Esophagus muscularis mucosa (tissue), 4 donors: Measurements from ENCODE around the gene ARHGAP8. TPM values are rescaled to one million over a fixed set of nuclear protein-coding genes. Genes with fewer than 3 reads are reported as not detected.

Source experiments
- DNase-seq: peaks from one replicate; pipeline ENCODE4 v3.0.0-alpha.2; 2017; ENCODE audit errors: extremely low spot score
- H3K27ac ChIP-seq, 4 donors: fragments of 200-600 bp; sonication (generic); replicated peaks in 1 of 4; 1 replicate in 3 of 4; 2 replicates in 1 of 4; pipeline ENCODE4 v1.5.1; 2016 to 2019; ENCODE audit warnings: mild to moderate bottlenecking in 1 of 4
- H3K27me3 ChIP-seq, 4 donors: fragments of 200-600 bp; sonication (generic); one replicate each; pipeline versions ENCODE4 v1.5.1 to v1.6.0; 2016 to 2019
- H3K36me3 ChIP-seq, 4 donors: fragments of 200-600 bp; sonication (generic); one replicate each; pipeline ENCODE4 v1.5.1; 2016 to 2019
- H3K4me1 ChIP-seq, 4 donors: fragments of 200-600 bp; sonication (generic); one replicate each; pipeline ENCODE4 v1.5.1; 2016 to 2019
- H3K4me3 ChIP-seq, 4 donors: fragments of 200-600 bp; sonication (generic); 1 replicate in 2 of 4; 2 replicates in 2 of 4; pipeline ENCODE4 v1.5.1; 2016 to 2019; ENCODE audit warnings: mild to moderate bottlenecking in 4 of 4, moderate library complexity in 1 of 4
- H3K9me3 ChIP-seq, 4 donors: fragments of 200-600 bp; sonication (generic); 1 replicate in 3 of 4; 2 replicates in 1 of 4; pipeline ENCODE4 v1.5.1; 2016 to 2019
- CTCF ChIP-seq, 3 experiments: fragments of 200-600 bp in 2 of 3; fragments of 450-650 bp in 1 of 3; sonication (generic) in 2 of 3; IDR thresholded peaks; one replicate each; pipeline ENCODE4 v1.5.1; 2017 to 2019; ENCODE audit warnings: antibody characterized with exemption in 3 of 3, mild to moderate bottlenecking in 2 of 3, moderate library complexity in 1 of 3
- EP300 ChIP-seq: sonication (generic); formaldehyde crosslinking; IDR thresholded peaks from one replicate; pipeline ENCODE4 v1.6.1; 2017; ENCODE audit warnings: antibody characterized with exemption
- POLR2A ChIP-seq: fragments of 450-650 bp; IDR thresholded peaks from one replicate; pipeline ENCODE4 v1.6.1; 2017; ENCODE audit warnings: antibody characterized with exemption, moderate library complexity, mild to moderate bottlenecking, low read depth
- POLR2AphosphoS5 ChIP-seq, 2 donors: sonication (generic); formaldehyde crosslinking; IDR thresholded peaks; one replicate each; pipeline ENCODE4 v1.6.1; 2017; ENCODE audit warnings: antibody characterized with exemption in 2 of 2
- WGBS: methylation state at CpG from one replicate; pipeline ENCODE4 v1.1.5; 2018; 5-methylcytosine and 5-hydroxymethylcytosine counted together
- intact Hi-C: fragments of 100-400 bp; cut with DNase I; formaldehyde crosslinking; loops from one replicate; pipeline ENCODE4 v1.15.1; 2023
- total RNA-seq, 4 donors: library from RNA; depleted of rRNA; stranded (reverse); fragments of >200 nt; gene quantifications; one replicate each; pipeline versions ENCODE4 v1.1.0 to v1.2.1, GENCODE V29; 2016

ARHGAP8 gene
- total RNA-seq, 4 donors from 2014 or later: 0.33 to 0.58 TPM; not detected in 2

- H3K27ac ChIP-seq: no peak overlapping the region
- intact Hi-C loops: no loop called here
- H3K27me3 ChIP-seq: peaks cover 0 to 52% (median 0%) of the 10 kb centered on the region in 4 donors
- TF ChIP-seq EP300 (no peak), POLR2A (no peak)
- 84% methylated on average over 18 of the region's 25 CpGs for WGBS
- H3K4me3 ChIP-seq: no peak overlapping the region
- no peaks in the 10 kb centered on the region for H3K36me3 ChIP-seq
- H3K9me3 ChIP-seq: peaks cover 0 to 5% (median 0%) of the 10 kb centered on the region in 4 donors
- DNase-seq: no peak
- H3K4me1 ChIP-seq: no peaks in the 10 kb centered on the region
Observed at GRCh38 chr22:44814266-44815098, 62.1 kb downstream of the ARHGAP8 start.

- Histone ChIP-seq H3K27me3 (peaks cover 0 to 56% (median 0%) of the 10 kb centered on the region in 4 donors), H3K36me3 (no peaks in the 10 kb centered on the region), H3K27ac (no peak overlapping the region), H3K9me3 (peaks cover 0 to 5% (median 0%) of the 10 kb centered on the region in 4 donors), H3K4me3 (no peak overlapping the region), H3K4me1 (peaks cover 0 to under 1% (median under 1%) of the 10 kb centered on the region in 4 donors)
- TF ChIP-seq EP300 (no peak), POLR2AphosphoS5 (IDR thresholded peaks at IDR 0.05) (no peak), POLR2A (no peak), CTCF (IDR thresholded peaks at IDR 0.05) (no peak)
- no peak for DNase-seq
- 73% methylated on average over 4 of the region's 27 CpGs for WGBS
- intact Hi-C loops: no loop called here
Observed at GRCh38 chr22:44815099-44816070, 63.0 kb downstream of the ARHGAP8 start.

GRCh38 chr22:44816141-44816540 is 63.8 kb downstream of the ARHGAP8 start:
- no peak for TF ChIP-seq POLR2A
- TF ChIP-seq EP300: no peak
- TF ChIP-seq CTCF (IDR thresholded peaks at IDR 0.05): no peak
- WGBS: 69% methylated on average over 11 of the region's 11 CpGs
- no peak for DNase-seq
- Histone ChIP-seq H3K27ac (no peak overlapping the region), H3K4me3 (no peak overlapping the region), H3K36me3 (no peaks in the 10 kb centered on the region), H3K4me1 (peaks cover 0 to 6% (median 3%) of the 10 kb centered on the region in 4 donors), H3K9me3 (peaks cover 0 to 5% (median 0%) of the 10 kb centered on the region in 4 donors), H3K27me3 (peaks cover 0 to 55% (median 0%) of the 10 kb centered on the region in 4 donors)
- intact Hi-C loops: no loop called here

GRCh38 chr22:44818727-44819126 is 66.4 kb downstream of the ARHGAP8 start:
- Histone ChIP-seq H3K9me3 (no peaks in the 10 kb centered on the region), H3K36me3 (no peaks in the 10 kb centered on the region), H3K4me3 (no peak overlapping the region), H3K27me3 (peaks cover 0 to 63% (median 0%) of the 10 kb centered on the region in 4 donors), H3K4me1 (peaks cover 0 to 6% (median 3%) of the 10 kb centered on the region in 4 donors), H3K27ac (no peak overlapping the region)
- TF ChIP-seq CTCF (IDR thresholded peaks at IDR 0.05) (no peak), POLR2AphosphoS5 (IDR thresholded peaks at IDR 0.05) (no peak), POLR2A (no peak), EP300 (no peak)
- intact Hi-C loops: no loop called here
- DNase-seq: no peak
- WGBS: 95% methylated on average over 5 of the region's 5 CpGs
